GM23338 (cell line): ENCODE data around the gene CTNND2. TPM values are rescaled to one million over a fixed set of nuclear protein-coding genes. Genes with fewer than 3 reads are reported as not detected.

Source experiments
- ATAC-seq: fragments of 200-7000 bp; cut with Tn5 transposase; 3 replicates; pipeline ENCODE4 v1.9.1; 2020
- DNase-seq: peaks from one replicate; pipeline ENCODE4 v3.0.0-alpha.2; 2015; ENCODE audit warnings: low spot score
- H2AFZ ChIP-seq: fragments of 200-600 bp; sonication (generic); 2 replicates; pipeline ENCODE4 v1.8.0; 2016; ENCODE audit warnings: antibody characterized with exemption, mild to moderate bottlenecking, moderate library complexity
- H3F3A ChIP-seq: fragments of 200-600 bp; sonication (generic); replicated peaks from 2 replicates; pipeline ENCODE4 v1.8.0; 2017; ENCODE audit warnings: antibody characterized with exemption, mixed run types, low read depth
- H3K27ac ChIP-seq: fragments of 200-600 bp; sonication (generic); 2 replicates; pipeline ENCODE4 v1.6.1; 2016; ENCODE audit warnings: low read depth
- H3K27me3 ChIP-seq: fragments of 200-600 bp; sonication (generic); 2 replicates; pipeline ENCODE4 v1.8.0; 2016; ENCODE audit warnings: mild to moderate bottlenecking, mixed run types, moderate library complexity; ENCODE audit not compliant: insufficient read depth
- H3K36me3 ChIP-seq: fragments of 200-600 bp; sonication (generic); 2 replicates; pipeline ENCODE4 v1.8.0; 2016; ENCODE audit warnings: mild to moderate bottlenecking; ENCODE audit not compliant: insufficient read depth
- H3K4me1 ChIP-seq: fragments of 200-600 bp; sonication (generic); 2 replicates; pipeline ENCODE4 v1.8.0; 2016; ENCODE audit warnings: mild to moderate bottlenecking, moderate library complexity; ENCODE audit not compliant: insufficient read depth
- H3K4me2 ChIP-seq: fragments of 200-600 bp; sonication (generic); 2 replicates; pipeline ENCODE4 v1.7.1; 2017; ENCODE audit warnings: mixed run types
- H3K4me3 ChIP-seq: fragments of 200-600 bp; sonication (generic); 2 replicates; pipeline ENCODE4 v1.6.1; 2016; ENCODE audit warnings: mixed run types
- H3K79me2 ChIP-seq: fragments of 200-600 bp; sonication (generic); replicated peaks from 2 replicates; pipeline ENCODE4 v1.8.0; 2017; ENCODE audit warnings: mild to moderate bottlenecking; ENCODE audit not compliant: insufficient read depth
- H3K9me2 ChIP-seq: fragments of 200-600 bp; sonication (generic); 2 replicates; pipeline ENCODE4 v1.8.0; 2017; ENCODE audit not compliant: insufficient read depth
- H4K20me1 ChIP-seq: fragments of 200-600 bp; sonication (generic); replicated peaks from 2 replicates; pipeline ENCODE4 v1.8.0; 2017; ENCODE audit warnings: mild to moderate bottlenecking; ENCODE audit not compliant: insufficient read depth
- H3K27ac Mint-ChIP-seq: 2 replicates; pipeline ENCODE4 v1.8.0; 2020; ENCODE audit warnings: inconsistent platforms, mild to moderate bottlenecking, moderate library complexity, mixed read lengths
- H3K27me3 Mint-ChIP-seq: 3 replicates; pipeline ENCODE4 v1.8.0; 2022; ENCODE audit warnings: low read depth, mild to moderate bottlenecking, moderate library complexity, mixed read lengths, inconsistent platforms; ENCODE audit not compliant: insufficient read depth, poor library complexity
- H3K36me3 Mint-ChIP-seq: 3 replicates; pipeline ENCODE4 v1.8.0; 2021; ENCODE audit warnings: low read depth, mild to moderate bottlenecking, inconsistent platforms, moderate library complexity, mixed read lengths
- H3K4me1 Mint-ChIP-seq: 3 replicates; pipeline ENCODE4 v1.8.0; 2020; ENCODE audit warnings: mild to moderate bottlenecking, inconsistent platforms, mixed read lengths
- H3K4me3 Mint-ChIP-seq: 3 replicates; pipeline ENCODE4 v1.8.0; 2021; ENCODE audit warnings: moderate library complexity, mild to moderate bottlenecking, inconsistent platforms, mixed read lengths
- H3K9me3 Mint-ChIP-seq: 3 replicates; pipeline ENCODE4 v1.8.0; 2020; ENCODE audit warnings: moderate library complexity, mild to moderate bottlenecking, inconsistent platforms, mixed read lengths
- CREB1 ChIP-seq: fragments of 250-450 bp; sonication (Bioruptor Pico); IDR thresholded peaks from 2 replicates; pipeline ENCODE4 v1.5.0; 2020; ENCODE audit warnings: low read depth, mild to moderate bottlenecking, moderate library complexity
- ETS1 ChIP-seq: IDR thresholded peaks from 2 replicates; pipeline ENCODE4 v1.6.1; 2016; ENCODE audit warnings: antibody characterized with exemption
- EZH2 ChIP-seq: fragments of 200-600 bp; sonication (generic); IDR thresholded peaks from one replicate; pipeline ENCODE4 v1.8.0; 2017; ENCODE audit warnings: antibody characterized with exemption, mild to moderate bottlenecking, low read depth; ENCODE audit not compliant: unreplicated experiment
- EZH2phosphoT487 ChIP-seq: fragments of 200-600 bp; sonication (generic); IDR thresholded peaks from one replicate; pipeline ENCODE4 v1.8.1; 2018; ENCODE audit warnings: antibody characterized with exemption; ENCODE audit not compliant: unreplicated experiment
- NANOG ChIP-seq: IDR thresholded peaks from 2 replicates; pipeline ENCODE4 v1.6.1; 2016; ENCODE audit warnings: antibody characterized with exemption, borderline replicate concordance
- STAT1 ChIP-seq: IDR thresholded peaks from one replicate; pipeline ENCODE4 v1.6.1; 2016; ENCODE audit warnings: antibody characterized with exemption; ENCODE audit not compliant: unreplicated experiment
- ZNF331 ChIP-seq: fragments of 250-450 bp; sonication (Bioruptor Pico); IDR thresholded peaks from 2 replicates; pipeline ENCODE4 v1.5.0; 2020; ENCODE audit warnings: low read depth, mild to moderate bottlenecking, moderate library complexity
- ZNF462 ChIP-seq: fragments of 250-450 bp; sonication (Bioruptor Pico); IDR thresholded peaks from 2 replicates; pipeline ENCODE4 v1.5.0; 2020; ENCODE audit warnings: mild to moderate bottlenecking, moderate library complexity
- polyA plus RNA-seq: library from polyadenylated mRNA; unstranded; fragments of >200 nt; fragmentation: Nextera tagmentation; extraction: Ambion mirVana; gene quantifications from 2 replicates; pipeline ENCODE4 v1.2.1, GENCODE V29; 2016
- total RNA-seq: library from RNA; depleted of rRNA; stranded (reverse); fragments of >200 nt; shearing (Covaris generic); gene quantifications from 2 replicates; pipeline ENCODE4 v1.2.3, GENCODE V29; 2014

The CTNND2 gene
- total and polyA plus RNA-seq, 2 experiments from 2014 or later: 5.1 to 7.0 TPM

GRCh38 chr5:11030671-11031070 lies 873.6 kb downstream of the CTNND2 start:
- no peak overlapping the region for H3K27ac ChIP-seq
- DNase-seq (no peak), ATAC-seq (no peak)
- H3K27me3 ChIP-seq: no peaks in the 10 kb centered on the region
- no peak overlapping the region for H2AFZ ChIP-seq
- Mint-ChIP-seq H3K27me3 (no peaks in the 10 kb centered on the region), H3K4me1 (no peaks in the 10 kb centered on the region), H3K36me3 (peaks cover 19% of the 10 kb centered on the region; the same call in 2 of the 3 replicates), H3K9me3 (peaks cover 26% of the 10 kb centered on the region), H3K4me3 (no peak overlapping the region), H3K27ac (no peak overlapping the region)
- H3K4me2 ChIP-seq: no peak overlapping the region
- H3K79me2 ChIP-seq: no peaks in the 10 kb centered on the region
- H3F3A ChIP-seq: no peaks in the 10 kb centered on the region
- TF ChIP-seq CREB1 (CRISPR knock-in tag) (no peak), NANOG (no peak), ZNF462 (CRISPR knock-in tag) (no peak), EZH2 (no peak), STAT1 (no peak), ETS1 (no peak), ZNF331 (no peak), EZH2phosphoT487 (no peak)
- H3K4me1 ChIP-seq: no peaks in the 10 kb centered on the region
- no peaks in the 10 kb centered on the region for H4K20me1 ChIP-seq
- H3K9me2 ChIP-seq: no peaks in the 10 kb centered on the region
- H3K36me3 ChIP-seq: no peaks in the 10 kb centered on the region
- no peak overlapping the region for H3K4me3 ChIP-seq
